K562 (cell line): ENCODE measurements around the gene MAP3K19.

Source experiments
- ARHGAP35 ChIP-seq: fragments of 450-650 bp; IDR thresholded peaks from 2 replicates; pipeline ENCODE4 v1.6.1; 2018; ENCODE audit not compliant: partially characterized antibody
- RBM15 ChIP-seq: fragments of 200-400 bp; formaldehyde crosslinking; IDR thresholded peaks from 2 replicates; pipeline ENCODE4 v1.6.1; 2018; ENCODE audit warnings: mild to moderate bottlenecking, low read length, moderate library complexity; ENCODE audit not compliant: insufficient read depth
- TEAD4 ChIP-seq, 2 experiments: sonication (generic) in 1 of 2; formaldehyde crosslinking in 1 of 2; IDR thresholded peaks; 2 replicates each; pipeline versions ENCODE4 v1.6.1 to v1.8.0; 2012 to 2022; ENCODE audit warnings: borderline replicate concordance in 1 of 2, inconsistent platforms in 1 of 2, low read length in 1 of 2, mild to moderate bottlenecking in 1 of 2, missing genetic modification reagents in 1 of 2
- TF ChIP-seq, protein P1 (sequence below): fragments of 150-350 bp; conservative IDR thresholded peaks from 2 replicates; pipeline ENCODE4 v1.6.1; 2014; ENCODE audit warnings: low read length
- TF ChIP-seq, protein P2 (sequence below), 2 experiments: fragments of 450-650 bp; formaldehyde crosslinking in 1 of 2; IDR thresholded peaks; 2 replicates each; pipeline versions ENCODE4 v1.4.0 to v1.6.1; 2014 to 2020; ENCODE audit warnings: mild to moderate bottlenecking in 2 of 2, borderline replicate concordance in 1 of 2, low read depth in 1 of 2

DNA sequence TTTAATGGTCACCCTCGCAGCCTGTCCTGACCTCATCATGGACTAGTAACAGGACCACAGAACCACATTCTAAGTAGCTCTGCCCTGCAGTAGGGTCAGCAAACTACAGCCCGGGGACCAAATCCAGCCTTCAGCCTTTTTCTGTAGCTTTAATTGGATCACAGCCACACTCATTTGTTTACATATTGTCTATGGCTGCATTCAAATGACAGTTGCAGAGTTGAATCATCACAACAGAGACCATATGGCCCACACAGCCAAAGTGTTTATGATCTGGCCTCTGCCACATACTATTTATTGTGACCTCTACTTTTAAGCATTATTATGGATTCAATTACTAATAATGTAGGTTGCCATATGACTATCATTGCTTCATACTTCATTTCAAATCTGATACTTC is 47.7 kb downstream of the MAP3K19 start:
- TF ChIP-seq RBM15 (no peak), TEAD4 (IDR thresholded peaks at IDR 0.05; ENCODE audit: low read length) (no peak), TEAD4 (CRISPR knock-in tag; IDR thresholded peaks at IDR 0.05; ENCODE audit: borderline replicate concordance) (no peak), ARHGAP35 (no peak)
- TF ChIP-seq, protein P1, sequence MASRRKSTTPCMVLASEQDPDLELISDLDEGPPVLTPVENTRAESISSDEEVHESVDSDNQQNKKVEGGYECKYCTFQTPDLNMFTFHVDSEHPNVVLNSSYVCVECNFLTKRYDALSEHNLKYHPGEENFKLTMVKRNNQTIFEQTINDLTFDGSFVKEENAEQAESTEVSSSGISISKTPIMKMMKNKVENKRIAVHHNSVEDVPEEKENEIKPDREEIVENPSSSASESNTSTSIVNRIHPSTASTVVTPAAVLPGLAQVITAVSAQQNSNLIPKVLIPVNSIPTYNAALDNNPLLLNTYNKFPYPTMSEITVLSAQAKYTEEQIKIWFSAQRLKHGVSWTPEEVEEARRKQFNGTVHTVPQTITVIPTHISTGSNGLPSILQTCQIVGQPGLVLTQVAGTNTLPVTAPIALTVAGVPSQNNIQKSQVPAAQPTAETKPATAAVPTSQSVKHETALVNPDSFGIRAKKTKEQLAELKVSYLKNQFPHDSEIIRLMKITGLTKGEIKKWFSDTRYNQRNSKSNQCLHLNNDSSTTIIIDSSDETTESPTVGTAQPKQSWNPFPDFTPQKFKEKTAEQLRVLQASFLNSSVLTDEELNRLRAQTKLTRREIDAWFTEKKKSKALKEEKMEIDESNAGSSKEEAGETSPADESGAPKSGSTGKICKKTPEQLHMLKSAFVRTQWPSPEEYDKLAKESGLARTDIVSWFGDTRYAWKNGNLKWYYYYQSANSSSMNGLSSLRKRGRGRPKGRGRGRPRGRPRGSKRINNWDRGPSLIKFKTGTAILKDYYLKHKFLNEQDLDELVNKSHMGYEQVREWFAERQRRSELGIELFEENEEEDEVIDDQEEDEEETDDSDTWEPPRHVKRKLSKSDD, result no peak
- TF ChIP-seq, protein P2, sequence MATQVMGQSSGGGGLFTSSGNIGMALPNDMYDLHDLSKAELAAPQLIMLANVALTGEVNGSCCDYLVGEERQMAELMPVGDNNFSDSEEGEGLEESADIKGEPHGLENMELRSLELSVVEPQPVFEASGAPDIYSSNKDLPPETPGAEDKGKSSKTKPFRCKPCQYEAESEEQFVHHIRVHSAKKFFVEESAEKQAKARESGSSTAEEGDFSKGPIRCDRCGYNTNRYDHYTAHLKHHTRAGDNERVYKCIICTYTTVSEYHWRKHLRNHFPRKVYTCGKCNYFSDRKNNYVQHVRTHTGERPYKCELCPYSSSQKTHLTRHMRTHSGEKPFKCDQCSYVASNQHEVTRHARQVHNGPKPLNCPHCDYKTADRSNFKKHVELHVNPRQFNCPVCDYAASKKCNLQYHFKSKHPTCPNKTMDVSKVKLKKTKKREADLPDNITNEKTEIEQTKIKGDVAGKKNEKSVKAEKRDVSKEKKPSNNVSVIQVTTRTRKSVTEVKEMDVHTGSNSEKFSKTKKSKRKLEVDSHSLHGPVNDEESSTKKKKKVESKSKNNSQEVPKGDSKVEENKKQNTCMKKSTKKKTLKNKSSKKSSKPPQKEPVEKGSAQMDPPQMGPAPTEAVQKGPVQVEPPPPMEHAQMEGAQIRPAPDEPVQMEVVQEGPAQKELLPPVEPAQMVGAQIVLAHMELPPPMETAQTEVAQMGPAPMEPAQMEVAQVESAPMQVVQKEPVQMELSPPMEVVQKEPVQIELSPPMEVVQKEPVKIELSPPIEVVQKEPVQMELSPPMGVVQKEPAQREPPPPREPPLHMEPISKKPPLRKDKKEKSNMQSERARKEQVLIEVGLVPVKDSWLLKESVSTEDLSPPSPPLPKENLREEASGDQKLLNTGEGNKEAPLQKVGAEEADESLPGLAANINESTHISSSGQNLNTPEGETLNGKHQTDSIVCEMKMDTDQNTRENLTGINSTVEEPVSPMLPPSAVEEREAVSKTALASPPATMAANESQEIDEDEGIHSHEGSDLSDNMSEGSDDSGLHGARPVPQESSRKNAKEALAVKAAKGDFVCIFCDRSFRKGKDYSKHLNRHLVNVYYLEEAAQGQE (IDR thresholded peaks at IDR 0.05; ENCODE audit: borderline replicate concordance), result no peak
- TF ChIP-seq, protein P2 (CRISPR knock-in tag; IDR thresholded peaks at IDR 0.05; ENCODE audit: low read depth), result no peak
